ENCODE results near the gene ABCA5. TPM values are rescaled to one million over a fixed set of nuclear protein-coding genes. Genes with fewer than 3 reads are reported as not detected.

ABCA5 gene
- total and polyA plus RNA-seq, 10 of the 15 experiments (the other 5 are each of a cell fraction or from before 2014, with no cell fraction given): 11.8 to 31.1 (median 18.1) TPM

- TF ChIP-seq ZSCAN29 (IDR thresholded peaks at IDR 0.05): no peak
- no peak for TF ChIP-seq KAT2A (conservative IDR thresholded peaks at IDR 0.05; ENCODE audit: control insufficient read depth, low read depth, low read length)
- TF ChIP-seq BCL11A (IDR thresholded peaks at IDR 0.05; ENCODE audit: low read depth, low read length): no peak
- TF ChIP-seq DPF2 (IDR thresholded peaks at IDR 0.05): no peak
- no peak for TF ChIP-seq MTA2 (IDR thresholded peaks at IDR 0.05; ENCODE audit: low read depth)
- no peak for TF ChIP-seq GATAD2B (conservative IDR thresholded peaks at IDR 0.05; ENCODE audit: low read depth)
- TF ChIP-seq ZNF207 (IDR thresholded peaks at IDR 0.05; ENCODE audit: borderline replicate concordance): no peak
- TF ChIP-seq JUNB (IDR thresholded peaks at IDR 0.05): no peak
Measured at GRCh38 chr17:69222707-69223258, 104.2 kb downstream of the ABCA5 start (continued).

GRCh38 chr17:69220098-69220497 lies 106.8 kb downstream of the ABCA5 start:
- Histone ChIP-seq H4K20me1 (ENCODE audit: control insufficient read depth, insufficient read depth) (no peaks in the 10 kb centered on the region), H3K36me3 (ENCODE audit: control insufficient read depth in 2 of 2, insufficient read depth in 2 of 2, low read length in 1 of 2) (no peaks in the 10 kb centered on the region), H3K4me2 (ENCODE audit: control insufficient read depth, insufficient read depth) (no peak overlapping the region), H3K9me3 (replicated peaks; ENCODE audit: control insufficient read depth, insufficient read depth, low read length) (no peaks in the 10 kb centered on the region), H3K4me1 (ENCODE audit: control insufficient read depth, insufficient read depth, low read length) (no peaks in the 10 kb centered on the region), H3K27me3 (replicated peaks in 1 of 2; ENCODE audit: control insufficient read depth in 2 of 2, insufficient read depth in 2 of 2, low read length in 1 of 2) (no peaks in the 10 kb centered on the region), H3K9ac (ENCODE audit: control insufficient read depth, insufficient read depth, low read length) (no peak overlapping the region), H3K27ac (ENCODE audit: control insufficient read depth, insufficient read depth) (no peak overlapping the region), H2AFZ (ENCODE audit: control insufficient read depth, low read depth, low read length) (no peak overlapping the region), H3K4me3 (no peak overlapping the region), H3K79me2 (ENCODE audit: control insufficient read depth, insufficient read depth, low read length) (no peaks in the 10 kb centered on the region)
- in situ Hi-C loops (cut with MboI): no loop called here
- ATAC-seq (no peak), FAIRE-seq (no peak), DNase-seq (ENCODE audit: low read depth, low spot score) (no peak)
- BruUV-seq (replicated peaks): no TSS peak
- SMC1A ChIA-PET (ENCODE audit: uncharacterized antibody, unreplicated experiment): interaction anchor here (1.3 kb wide), 1 partner anchor 16 kb away, joined by 4 read pairs; no protein-coding TSS in a partner anchor
- WGBS (ENCODE audit: insufficient coverage, insufficient replicate concordance, low lambda C conversion rate, missing lambda C conversion rate): 0% methylated on average over 1 of the region's 1 CpG
- intact Hi-C loops (cut with micrococcal nuclease; ENCODE audit: unreplicated experiment): loop anchor here (5.0 kb wide), 1 partner anchor 103 kb away; no protein-coding TSS in a partner anchor
- RAD21 ChIA-PET (ENCODE audit: unreplicated experiment): interaction anchor here (0.7 kb wide), 1 partner anchor 149 kb away, joined by 3 read pairs; no protein-coding TSS in a partner anchor
- CTCF ChIA-PET: interaction anchor here (1.0 kb wide), 1 partner anchor 303 kb away, joined by 3 read pairs; no protein-coding TSS in a partner anchor
- POLR2A ChIA-PET: interaction anchor here (0.6 kb wide), 1 partner anchor 139 kb away, joined by 3 read pairs; no protein-coding TSS in a partner anchor
- no peak for TF ChIP-seq GATAD2B (conservative IDR thresholded peaks at IDR 0.05; ENCODE audit: low read depth)
- no peak for TF ChIP-seq NR2C2 (IDR thresholded peaks at IDR 0.05; ENCODE audit: borderline replicate concordance, control insufficient read depth, insufficient read length, low read depth)
- TF ChIP-seq KLF5 (IDR thresholded peaks at IDR 0.05; ENCODE audit: partially characterized antibody): no peak
- TF ChIP-seq TBL1XR1 (IDR thresholded peaks at IDR 0.05; ENCODE audit: low read depth, low read length): no peak
- TF ChIP-seq CHD2 (IDR thresholded peaks at IDR 0.05; ENCODE audit: borderline replicate concordance, low read depth, low read length): no peak
- TF ChIP-seq ZZZ3 (IDR thresholded peaks at IDR 0.05; ENCODE audit: control insufficient read depth, insufficient read length, low read depth): no peak
- TF ChIP-seq ATF7 (IDR thresholded peaks at IDR 0.05; ENCODE audit: low read depth): no peak
- TF ChIP-seq ZBTB4 (CRISPR knock-in tag; IDR thresholded peaks at IDR 0.05): no peak
- TF ChIP-seq ZNF592 (IDR thresholded peaks at IDR 0.05): no peak
- no peak for TF ChIP-seq BACH1 (IDR thresholded peaks at IDR 0.05; ENCODE audit: borderline replicate concordance)

Measured in GM12878 (cell line).